LNCAP (cell line): ENCODE results near the gene IFNA5.

Experiments used
- TF ChIP-seq, protein P1 (sequence below): fragments of 450-650 bp; IDR thresholded peaks from 2 replicates; pipeline ENCODE4 v1.5.1; 2017; ENCODE audit warnings: mild to moderate bottlenecking

The IFNA5 gene

DNA sequence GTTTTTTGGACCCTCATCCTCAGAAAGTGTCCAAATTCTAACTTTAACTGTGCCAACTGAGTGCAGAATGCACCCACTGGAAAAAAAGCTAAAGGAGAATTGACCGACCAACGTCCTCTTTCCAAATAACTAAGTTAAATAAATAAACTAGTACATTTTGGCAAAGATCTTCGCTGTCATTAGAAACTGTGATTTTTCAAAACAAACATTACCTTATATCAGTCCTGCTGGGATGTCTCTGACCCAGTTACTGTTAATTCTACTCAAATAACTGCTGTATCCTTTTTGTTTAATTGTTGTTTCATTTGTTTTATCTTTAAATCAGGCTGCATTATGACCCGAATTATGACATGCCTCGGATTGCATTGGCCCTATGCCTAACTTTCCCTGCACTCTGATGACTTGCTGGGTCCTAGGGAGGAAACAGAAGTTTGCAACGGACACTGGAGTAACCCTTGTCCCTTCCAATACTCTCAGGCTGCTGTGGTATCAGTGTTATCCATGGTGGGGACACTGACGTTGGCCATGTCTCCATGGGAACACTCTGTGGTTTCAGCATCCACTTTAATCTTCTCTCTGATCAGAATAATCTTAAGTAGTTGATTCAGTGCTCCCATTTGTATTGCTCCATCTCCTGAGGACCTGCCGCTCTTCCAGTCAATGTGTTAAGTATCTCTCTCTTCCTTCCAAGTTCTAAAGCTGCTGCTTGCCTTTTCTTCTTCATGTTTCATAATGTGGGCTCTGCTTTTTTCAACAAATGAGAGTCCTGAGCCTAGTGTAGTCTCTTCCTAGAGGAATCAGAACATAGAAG lies 11.1 kb upstream of the IFNA5 start:
- TF ChIP-seq, protein P1, sequence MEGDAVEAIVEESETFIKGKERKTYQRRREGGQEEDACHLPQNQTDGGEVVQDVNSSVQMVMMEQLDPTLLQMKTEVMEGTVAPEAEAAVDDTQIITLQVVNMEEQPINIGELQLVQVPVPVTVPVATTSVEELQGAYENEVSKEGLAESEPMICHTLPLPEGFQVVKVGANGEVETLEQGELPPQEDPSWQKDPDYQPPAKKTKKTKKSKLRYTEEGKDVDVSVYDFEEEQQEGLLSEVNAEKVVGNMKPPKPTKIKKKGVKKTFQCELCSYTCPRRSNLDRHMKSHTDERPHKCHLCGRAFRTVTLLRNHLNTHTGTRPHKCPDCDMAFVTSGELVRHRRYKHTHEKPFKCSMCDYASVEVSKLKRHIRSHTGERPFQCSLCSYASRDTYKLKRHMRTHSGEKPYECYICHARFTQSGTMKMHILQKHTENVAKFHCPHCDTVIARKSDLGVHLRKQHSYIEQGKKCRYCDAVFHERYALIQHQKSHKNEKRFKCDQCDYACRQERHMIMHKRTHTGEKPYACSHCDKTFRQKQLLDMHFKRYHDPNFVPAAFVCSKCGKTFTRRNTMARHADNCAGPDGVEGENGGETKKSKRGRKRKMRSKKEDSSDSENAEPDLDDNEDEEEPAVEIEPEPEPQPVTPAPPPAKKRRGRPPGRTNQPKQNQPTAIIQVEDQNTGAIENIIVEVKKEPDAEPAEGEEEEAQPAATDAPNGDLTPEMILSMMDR, result no peak

DNA sequence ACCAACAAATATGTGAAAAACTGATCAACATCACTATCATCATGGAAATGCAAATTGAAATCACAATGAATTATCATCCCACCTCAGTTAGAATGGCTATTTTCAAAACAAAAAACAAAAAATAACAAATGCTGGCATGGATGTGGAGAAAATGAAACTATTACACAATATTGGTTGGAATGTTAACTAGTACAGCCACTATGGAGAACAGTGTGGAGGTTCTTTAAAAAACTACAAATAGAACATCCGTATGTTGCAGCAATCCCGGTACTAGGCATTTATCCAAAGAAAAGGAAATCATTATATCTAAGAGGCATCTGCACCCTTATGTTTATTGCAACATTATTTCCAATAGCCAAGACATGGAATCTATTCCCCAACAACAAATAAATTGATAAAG lies 9.0 kb upstream of the IFNA5 start:
- TF ChIP-seq, protein P1, result no peak

DNA sequence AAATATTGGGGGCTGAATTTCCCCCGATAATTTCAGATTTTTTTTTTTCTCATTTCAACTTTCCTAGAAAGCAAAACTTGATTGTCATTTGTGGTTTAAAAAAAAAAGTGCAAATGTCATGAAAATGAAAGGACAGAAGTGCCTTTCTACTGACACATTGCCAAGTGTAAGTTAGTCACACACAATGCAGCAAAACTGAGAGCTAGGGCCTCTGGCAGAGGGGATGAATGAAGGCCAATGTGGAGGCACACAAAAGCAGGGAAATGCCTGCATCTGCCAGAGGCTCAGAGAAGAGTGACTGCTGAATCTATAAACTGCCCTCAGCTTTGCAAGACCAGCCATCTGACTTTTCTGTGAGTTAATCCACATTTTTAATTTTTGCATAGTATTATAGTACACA lies 6.8 kb upstream of the IFNA5 start:
- TF ChIP-seq, protein P1, result no peak

DNA sequence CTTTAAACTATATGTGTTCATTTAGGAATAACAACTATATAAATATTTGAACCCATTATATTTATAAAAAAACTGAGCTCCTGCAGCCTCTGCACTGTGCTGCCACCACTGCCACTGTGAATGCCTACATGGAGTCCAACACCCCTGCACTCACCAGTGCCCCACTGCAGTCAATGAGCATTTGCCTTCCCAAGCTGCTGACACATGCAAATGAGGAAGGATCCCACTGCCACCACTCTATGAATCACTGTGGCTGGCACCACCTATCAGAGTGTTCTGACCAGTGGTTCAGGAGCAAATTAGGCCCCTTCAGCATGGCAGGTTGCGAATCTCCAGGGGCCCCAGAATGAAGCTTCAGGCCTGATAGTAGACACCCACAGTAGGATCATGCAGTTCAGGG lies 9.1 kb downstream of the IFNA5 start:
- TF ChIP-seq, protein P1, result no peak

DNA sequence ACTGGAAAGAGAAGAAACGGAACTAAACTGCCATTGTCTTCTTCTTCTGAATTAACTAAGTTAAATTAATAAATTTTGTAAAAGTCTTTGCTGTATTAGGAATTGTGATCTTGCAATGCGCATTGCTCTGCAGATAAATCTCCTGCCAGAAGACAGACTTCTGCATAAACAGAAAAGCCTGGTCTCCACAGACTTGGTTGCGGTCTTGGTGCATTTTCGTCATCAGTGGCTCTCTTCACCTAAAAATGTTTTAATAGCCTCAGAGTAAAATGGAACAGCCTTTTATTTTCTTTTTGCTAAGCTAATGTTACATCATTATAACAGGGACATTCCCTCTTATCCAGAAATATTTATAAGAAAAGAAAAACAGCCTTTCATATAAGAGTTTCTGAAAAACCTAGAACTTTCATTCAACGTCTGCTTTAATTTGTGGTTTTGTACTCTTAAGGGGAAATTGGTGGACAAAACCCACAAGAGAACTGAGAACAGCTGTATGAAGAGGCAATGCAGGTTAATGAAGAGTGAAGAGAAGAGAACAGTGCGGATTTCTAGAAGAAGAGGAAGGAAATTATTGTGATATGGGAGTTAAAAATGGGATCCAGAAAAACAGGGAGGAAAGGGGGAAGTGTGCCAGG lies 10.1 kb downstream of the IFNA5 start:
- TF ChIP-seq, protein P1, result no peak

DNA sequence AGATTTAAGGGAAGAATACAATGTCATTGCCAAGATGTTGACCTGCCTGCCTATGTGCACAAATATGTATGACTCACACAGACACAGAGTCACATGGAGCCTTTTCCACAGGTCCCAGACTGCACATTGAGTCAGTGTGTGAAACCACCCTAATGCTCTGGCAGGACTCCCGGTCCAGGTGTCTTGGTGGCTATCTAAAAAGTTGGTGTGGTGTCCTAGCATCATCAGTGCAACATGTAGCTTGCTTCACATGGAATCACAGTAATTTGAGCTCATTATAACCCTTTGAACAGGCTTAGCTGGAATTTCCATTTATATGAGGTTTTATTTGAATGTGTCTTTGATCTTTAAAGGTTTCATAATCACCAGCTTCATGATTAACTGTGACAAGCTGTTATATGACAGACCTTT lies 10.7 kb downstream of the IFNA5 start:
- TF ChIP-seq, protein P1, result no peak

DNA sequence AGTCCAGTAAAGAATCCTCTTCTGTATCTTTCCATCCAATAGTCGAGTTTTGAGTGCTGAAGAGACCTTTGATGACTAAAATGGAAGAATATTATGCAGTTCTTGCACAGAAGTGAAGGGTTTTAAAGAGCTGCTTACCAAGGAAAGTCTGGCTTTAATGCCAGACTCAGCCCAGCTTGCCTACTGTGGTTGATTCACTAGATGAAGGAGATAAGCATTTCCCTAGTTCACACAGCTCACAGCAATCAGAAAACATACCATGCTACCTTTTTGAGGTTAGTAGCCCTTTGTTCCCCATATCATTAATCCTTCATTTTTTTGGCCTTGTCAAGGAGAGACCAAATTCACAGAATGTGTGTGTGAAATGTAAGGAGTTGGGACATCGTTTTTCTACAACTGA lies 15.3 kb downstream of the IFNA5 start:
- TF ChIP-seq, protein P1, result no peak
